T47D (cell line): Measurements from ENCODE around the gene PWWP2B.
"Not testable (repeated sequence)": the region's sequence is repeated elsewhere in the genome, so short reads cannot be mapped to it uniquely, and the experiment has no call there.

ENCODE experiments used
- DNase-seq, 2 experiments: peaks; one replicate each; pipeline versions ENCODE4 v3.0.0 to v3.0.0-alpha.2; 2011 to 2012; ENCODE audit warnings: low read depth in 1 of 2, low spot score in 1 of 2
- JUND ChIP-seq: IDR thresholded peaks from 2 replicates; pipeline ENCODE4 v1.6.1; 2012; ENCODE audit warnings: low read depth
- in situ Hi-C: cut with HindIII; loops from 2 replicates; pipeline ENCODE4 v1.10.0; 2016; ENCODE audit warnings: low sequenced_read_pairs, low pct_unique_long_range_greater_than_20kb

PWWP2B gene

DNA sequence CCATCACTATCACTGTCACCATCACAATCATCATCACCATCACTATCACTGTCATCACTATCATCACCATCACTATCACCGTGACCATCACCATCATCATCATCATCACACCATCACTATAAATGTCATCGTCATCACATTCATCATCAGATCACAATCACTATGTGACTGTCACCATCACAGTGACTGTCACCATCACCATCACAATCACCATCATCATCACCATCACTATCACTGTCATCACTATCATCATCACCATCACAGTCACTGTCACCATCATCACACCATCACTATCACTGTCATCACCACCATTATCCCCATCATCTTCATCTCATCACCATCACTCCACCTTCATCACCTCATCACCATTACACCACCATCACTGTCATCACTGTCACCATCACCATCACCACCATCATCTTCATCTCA, 31.0 kb downstream of the PWWP2B start:
- in situ Hi-C loops = no loop called here
- no peak for DNase-seq
- no peak for TF ChIP-seq JUND

DNA sequence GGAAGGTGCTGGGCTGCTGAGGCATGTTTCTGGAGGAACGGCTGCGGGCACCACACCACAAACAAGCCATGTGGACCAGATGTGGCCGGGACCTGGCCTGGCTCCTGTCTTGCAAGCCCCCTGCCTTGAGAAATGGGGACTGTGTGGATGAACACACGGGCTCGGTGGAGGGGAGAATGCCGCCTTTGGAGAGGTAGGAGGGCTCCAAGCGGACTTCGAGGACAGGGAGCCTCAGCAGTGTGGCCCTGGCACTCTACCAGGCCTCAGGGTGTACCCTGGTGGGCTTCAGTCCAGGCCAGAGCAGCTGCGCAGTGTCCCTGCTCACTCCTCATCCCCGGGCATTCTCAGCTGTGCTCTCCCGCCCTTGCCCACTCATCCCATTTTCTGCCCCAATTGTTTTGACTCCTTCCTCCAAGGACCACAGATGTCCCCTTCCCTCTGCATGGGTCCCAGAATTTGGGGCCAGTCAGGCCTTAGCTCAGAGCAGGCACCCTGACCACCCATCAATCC, 31.5 kb downstream of the PWWP2B start:
- no peak for DNase-seq
- in situ Hi-C loops = no loop called here
- no peak for TF ChIP-seq JUND

DNA sequence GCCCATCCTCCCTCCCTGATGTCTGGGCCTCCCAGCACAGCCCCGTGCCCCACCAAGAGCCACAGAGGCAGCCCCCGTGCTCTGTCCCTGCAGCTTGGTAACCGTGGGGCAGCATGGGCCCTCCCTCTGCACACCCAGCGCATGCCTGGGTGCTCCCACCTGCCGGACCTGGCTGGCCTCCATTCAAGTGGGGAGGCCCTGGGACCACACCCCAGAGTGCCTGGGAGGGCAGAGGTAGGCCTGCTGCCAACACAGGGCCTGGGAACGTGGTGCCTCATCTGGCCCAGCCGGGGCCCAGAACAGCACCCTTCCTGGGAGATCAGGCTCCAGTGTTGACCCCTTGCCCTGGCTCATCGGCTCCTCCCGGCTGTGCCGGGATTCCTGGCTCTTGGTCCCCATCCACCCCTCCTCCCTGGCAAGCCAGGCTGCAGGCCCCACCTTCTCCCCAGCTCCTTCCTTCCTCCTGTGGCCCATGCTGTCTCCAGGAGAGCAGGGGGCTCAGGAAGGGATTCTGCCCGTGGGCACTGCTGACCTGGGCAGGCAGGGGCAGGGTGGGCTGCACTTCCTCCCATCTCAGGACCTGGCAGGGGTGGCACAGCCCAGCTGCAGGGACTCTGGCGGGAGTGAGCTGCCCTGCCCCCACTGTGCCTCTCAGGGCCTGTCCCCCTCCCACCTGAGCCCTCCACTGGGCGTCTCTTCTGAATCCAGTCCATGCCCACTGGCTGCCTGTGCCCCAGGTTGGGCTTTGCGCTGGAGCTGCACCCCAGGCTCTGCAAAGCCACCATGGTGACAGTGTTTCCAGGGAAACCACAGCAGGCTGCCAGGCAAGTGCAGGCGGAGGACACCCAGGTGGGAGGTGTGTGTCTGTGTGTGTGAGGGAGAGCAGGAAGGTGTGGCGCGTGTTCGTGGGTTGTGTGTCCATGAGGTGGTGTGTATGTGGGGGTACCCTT, 32.6 kb downstream of the PWWP2B start:
- DNase-seq = no peak
- in situ Hi-C loops = no loop called here
- TF ChIP-seq JUND = no peak

DNA sequence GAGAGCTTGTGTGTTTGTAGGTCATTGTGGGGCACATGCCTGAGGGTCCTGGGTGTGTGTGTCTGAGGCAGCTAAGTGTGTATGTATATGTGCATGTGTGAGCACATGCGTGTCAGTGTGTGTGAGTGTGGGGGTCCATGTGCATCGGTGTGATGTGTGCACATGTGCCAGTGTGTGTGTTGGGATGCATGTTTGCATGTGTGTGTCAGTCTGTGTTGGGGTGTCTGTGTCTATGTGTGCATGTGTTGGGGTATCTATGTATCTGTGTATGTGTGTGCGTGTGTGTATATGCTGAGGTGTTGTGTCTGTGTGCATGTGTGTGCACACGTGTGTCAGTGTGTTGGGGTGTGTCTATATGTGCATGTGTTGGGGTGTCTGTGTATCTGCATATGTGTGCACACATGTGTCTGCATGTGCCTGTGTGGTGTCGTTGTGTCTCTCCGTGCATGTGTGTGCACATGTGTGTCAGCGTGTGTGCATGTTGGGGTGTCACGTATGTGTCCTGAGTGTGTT, 33.3 kb downstream of the PWWP2B start:
- in situ Hi-C loops = no loop called here
- no peak for TF ChIP-seq JUND

DNA sequence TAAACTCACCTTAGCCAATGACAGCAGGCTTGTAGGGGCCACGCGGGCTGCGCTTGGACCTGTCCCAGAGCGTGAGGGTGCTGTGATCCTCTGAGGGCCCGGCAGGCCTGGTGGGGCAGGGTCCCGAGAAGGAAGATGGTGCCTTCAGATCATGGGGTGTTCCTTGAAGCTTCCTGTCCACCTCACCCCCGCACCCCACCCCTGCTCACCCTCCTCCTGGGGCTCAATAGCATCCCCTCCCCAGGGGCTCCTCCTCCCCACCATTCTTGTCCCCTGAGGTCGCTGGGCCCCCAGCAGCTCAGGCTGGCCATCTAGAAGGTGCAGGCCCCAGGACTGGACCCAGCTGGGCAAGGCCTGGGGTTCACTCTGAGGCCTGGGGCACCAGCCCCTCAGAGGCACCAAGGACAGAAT, 33.9 kb downstream of the PWWP2B start:
- in situ Hi-C loops = no loop called here
- TF ChIP-seq JUND = no peak
- DNase-seq = no peak

More for the DNA sequence above, 33.3 kb downstream of the PWWP2B start:
- DNase-seq = no peak

DNA sequence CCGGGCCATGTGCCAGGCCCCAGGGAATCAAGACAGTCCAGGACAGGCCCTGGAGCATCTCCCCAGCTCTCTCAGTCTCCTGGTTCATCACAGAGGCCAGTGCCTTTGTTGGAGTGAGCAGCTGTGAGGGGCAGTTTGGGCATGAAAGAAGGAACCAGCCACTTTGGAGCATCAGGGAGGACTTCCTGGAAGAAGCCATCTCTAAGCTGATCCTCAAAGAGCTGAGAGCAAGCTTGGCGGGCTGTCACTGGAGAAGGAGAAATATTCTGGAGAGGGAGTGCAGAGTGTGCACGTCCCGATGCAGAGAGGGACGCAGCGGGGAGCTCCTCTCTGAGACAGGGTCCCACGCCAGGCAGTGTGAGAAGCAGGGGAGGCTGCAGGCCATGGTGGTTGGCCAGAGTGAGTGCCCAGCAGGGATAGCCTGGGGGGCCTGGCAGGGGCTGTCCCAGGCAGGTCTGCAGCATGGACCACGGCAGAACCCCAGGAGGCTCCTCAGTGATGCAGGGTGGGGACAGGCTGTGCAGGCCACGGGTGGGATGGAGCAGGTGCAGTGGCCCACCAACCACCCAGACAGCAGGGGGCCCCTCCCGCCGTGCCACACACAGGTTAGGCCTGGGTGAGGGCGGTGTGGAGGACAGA, 34.7 kb downstream of the PWWP2B start:
- DNase-seq = no peak
- TF ChIP-seq JUND = no peak
- in situ Hi-C loops = no loop called here

DNA sequence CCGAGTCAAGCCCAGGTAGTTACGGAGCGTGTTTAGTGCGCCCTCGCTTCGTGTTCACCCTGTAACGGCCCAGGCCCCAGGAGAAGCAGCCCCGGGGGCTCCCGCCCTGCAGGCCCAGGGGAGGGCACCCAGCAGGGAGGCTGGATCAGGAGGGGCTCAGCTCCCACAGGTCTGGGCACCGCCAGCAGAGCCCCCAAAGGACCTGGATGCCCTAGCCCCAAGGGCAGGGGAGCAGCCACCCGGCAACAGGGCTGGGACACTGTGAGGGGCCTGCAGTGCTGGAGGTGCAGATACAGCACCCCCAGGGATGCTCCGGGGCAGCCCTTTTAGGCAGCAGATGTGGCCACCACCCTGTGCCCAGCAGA, 35.2 kb downstream of the PWWP2B start:
- in situ Hi-C loops = no loop called here
- no peak for TF ChIP-seq JUND
- no peak for DNase-seq

DNA sequence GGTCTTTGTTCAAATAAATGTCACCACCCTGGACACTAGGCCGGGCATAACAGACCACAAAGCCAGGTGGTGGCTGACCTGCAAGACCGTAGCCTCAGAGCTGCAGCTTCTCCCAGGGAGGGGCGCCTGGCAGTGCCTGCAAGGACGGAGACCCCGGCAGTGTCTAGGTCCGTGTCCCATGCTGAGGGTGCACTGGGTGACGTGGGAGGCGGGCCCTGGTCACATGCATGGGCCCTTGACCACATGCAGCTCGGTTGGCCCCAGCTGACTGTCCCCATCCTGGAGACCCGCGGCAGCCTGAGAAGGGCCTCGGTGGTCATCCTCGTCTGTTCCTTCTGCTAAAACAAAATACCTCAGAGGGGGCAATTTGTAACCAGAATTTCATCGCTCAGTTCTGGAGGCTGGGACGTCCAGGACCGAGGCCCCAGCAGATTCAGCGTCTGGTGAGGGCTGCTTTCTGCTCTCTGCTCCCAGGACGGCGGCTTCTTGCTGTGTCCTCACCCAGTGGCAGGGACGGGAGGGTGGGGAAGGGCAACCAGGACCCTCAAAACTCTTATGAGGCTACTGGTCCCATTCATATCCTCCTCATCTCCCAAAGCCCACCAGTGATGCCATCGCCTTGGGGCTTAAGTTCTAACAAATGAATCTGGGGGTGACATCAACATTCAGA, 36.8 kb downstream of the PWWP2B start:
- no peak for TF ChIP-seq JUND
- DNase-seq = no peak
- in situ Hi-C loops = no loop called here

DNA sequence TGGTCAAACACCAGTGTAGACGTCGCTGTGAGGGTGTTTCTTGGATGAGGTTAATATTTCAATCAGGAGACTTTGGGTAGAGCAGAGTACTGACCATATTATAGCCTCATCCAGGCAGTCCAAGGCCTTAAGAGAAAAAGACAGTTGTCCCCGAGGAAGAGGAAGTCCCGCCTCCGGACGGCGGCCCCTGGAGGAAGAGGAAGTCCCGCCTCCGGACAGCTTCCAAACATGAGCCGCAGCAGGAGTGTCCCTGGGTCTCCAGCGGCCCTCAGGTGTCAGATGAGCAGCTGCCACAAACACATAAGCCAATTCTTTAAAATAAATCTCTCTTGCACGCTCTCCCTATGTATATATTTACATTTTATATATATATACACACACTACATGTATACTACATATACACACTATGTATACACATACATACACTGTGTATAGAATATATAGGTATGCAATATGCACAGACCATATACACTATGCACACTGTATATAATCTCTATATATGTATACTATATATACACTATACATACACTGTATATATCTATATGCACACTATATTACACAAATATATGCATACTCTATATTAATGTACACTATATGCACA, 37.5 kb downstream of the PWWP2B start:
- in situ Hi-C loops = no loop called here
- no peak for TF ChIP-seq JUND
- DNase-seq = peak in 1 of 2 experiments; percentile 53

DNA sequence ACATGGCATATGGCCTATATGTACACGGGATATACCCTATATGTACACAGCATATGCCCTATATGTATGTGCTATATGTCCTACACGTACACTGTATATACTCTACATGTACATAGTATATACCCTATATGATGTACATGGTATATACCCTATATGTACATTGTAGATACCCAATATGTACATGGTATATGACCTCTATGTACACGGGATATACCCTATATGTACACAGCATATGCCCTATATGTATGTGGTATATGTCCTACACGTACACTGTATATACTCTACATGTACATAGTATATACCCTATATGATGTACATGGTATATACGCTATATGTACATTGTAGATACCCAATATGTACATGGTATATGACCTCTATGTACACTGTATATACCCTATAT, 38.3 kb downstream of the PWWP2B start:
- in situ Hi-C loops, DNase-seq: not testable (repeated sequence)

DNA sequence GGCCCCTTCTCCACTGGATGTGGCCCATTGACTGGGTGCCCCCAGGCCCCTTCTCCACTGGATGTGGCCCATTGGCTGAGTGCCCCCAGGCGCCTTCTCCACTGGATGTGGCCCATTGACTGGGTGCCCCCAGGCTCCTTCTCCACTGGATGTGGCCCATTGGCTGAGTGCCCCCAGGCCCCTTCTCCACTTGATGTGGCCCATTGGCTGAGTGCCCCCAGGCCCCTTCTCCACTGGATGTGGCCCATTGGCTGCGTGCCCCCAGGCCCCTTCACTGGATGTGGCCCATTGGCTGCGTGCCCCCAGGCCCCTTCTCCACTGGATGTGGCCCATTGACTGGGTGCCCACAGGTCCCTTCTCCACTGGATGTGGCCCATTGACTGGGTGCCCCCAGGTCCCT, 39.1 kb downstream of the PWWP2B start:
- not testable (repeated sequence) for DNase-seq

DNA sequence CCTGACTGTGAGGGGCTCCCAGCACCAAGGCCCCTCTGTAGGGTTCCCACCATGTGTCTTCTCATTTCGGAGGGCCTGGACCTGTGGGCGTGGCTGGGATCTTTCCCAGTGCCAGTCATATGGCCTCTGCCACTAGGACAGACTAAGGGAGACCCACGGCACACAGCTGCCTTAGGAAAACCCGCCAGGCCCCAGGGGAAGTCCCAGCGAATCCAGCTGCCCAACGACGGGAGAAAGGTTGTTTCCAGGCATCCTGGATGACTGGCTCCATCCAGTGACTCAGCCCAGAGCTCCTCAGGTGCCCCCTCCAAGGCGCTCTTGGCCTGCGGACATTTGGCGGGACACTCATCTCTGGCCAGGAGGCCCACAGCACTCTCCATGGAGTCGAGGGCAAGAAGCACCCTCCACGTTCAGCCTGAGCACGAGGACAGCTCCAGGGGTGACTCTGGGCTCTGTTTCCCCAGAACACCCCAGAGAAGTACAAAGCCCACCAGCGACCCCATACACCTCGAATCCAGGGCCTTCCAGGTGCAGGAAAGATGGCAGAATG, 39.9 kb downstream of the PWWP2B start:
- in situ Hi-C loops = no loop called here
- DNase-seq = no peak
- no peak for TF ChIP-seq JUND

More for the DNA sequence above, 39.1 kb downstream of the PWWP2B start:
- in situ Hi-C loops = not testable (repeated sequence)
